Muscle of back (tissue), 11 donors: ENCODE data around the gene CYTH3. TPM values are rescaled to one million over a fixed set of nuclear protein-coding genes. Genes with fewer than 3 reads are reported as not detected.

Source experiments
- DNase-seq, 3 donors: peaks; one replicate each; pipeline versions ENCODE4 v3.0.0 to v3.0.0-alpha.2; 2013
- polyA plus RNA-seq, 10 donors: library from polyadenylated mRNA; unstranded; fragments of 120-200 nt; gene quantifications; one replicate each; pipeline ENCODE4 v1.2.1, GENCODE V29; 2013; ENCODE audit not compliant: insufficient read length in 10 of 10

The CYTH3 gene
- polyA plus RNA-seq, 10 donors = 28.9 to 46.4 (median 32.9) TPM

DNA sequence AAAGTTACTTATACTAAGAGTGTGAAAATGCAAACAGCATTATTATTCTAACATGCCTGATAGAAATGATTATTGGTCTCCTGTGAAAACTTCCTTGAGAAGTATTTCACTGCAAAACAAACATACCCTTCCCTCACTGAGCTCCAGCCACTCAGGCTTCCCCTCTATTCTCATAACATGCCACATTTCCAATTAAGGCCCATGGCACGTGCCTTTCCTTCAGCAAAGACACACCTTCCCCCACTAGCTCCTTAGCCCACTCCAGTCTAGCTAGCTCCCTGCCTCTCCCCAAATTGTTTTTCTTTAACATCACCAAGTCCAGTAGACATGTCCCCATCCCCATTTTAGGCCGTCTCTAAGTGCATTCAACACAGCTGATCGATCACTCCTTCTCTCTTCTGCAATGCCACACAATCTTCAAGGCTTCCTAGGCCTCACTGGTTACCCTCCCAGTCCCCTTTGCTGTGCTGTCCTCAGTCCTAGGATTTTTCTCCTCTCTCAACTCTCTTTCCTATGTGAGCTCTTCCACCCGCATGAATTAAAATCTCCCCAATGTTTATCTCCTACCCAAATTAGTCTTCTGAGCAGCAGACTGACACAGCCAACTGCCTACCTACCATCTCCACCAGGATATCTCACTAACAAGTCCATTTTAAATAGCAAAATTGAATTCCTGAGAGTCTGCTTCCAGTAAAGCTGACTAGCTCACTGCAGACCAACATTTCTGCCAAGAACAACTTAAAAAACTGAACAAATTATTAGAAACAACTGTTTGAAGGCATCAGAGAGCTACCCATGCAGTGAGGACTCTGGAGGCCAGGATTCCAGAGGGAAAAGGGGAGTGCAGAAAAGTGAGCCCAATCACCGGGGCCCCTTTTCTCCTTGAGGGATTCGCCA, 11.9 kb downstream of the CYTH3 start:
- DNase-seq = peak; percentile 43 to 74 (median 62)

GRCh38 chr7:6259257-6259656, 13.2 kb downstream of the CYTH3 start:
- peak in 1 of 3 donors; percentile 49 for DNase-seq

DNA sequence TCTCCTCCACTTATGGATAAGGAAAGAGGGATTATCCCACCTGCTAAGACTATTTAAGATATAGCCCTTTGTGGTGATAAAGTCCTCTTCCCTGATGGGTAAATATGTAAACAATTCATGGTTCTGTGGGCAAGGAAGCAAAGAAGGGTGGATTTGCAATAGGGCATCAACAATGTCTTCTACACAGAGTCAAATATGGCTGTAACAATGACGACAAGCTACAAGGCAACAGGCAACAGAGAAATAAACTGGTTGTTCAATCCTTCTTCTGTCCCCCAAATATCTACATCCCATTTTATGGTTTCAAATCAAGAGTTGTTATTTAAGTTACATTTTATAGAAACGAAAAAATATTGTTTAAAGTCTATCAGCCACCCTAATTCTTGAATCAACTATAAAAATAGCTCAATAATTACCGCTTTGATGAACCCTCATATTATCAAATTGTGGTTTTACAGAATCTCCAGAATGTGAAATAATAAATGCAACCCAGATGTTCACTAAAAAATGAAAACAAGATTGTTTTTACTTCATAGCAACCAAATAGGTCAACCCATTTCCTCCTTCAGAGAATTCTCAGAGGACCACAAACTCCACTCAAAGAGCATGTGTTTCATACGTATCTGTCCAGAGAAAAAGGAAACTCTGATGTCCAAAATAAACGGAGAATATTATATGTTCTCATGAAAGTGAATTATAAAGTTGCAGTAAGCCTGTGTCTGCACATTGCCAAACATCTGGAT, 13.8 kb downstream of the CYTH3 start:
- DNase-seq = peak; percentile 84 to 92 (median 88)

DNA sequence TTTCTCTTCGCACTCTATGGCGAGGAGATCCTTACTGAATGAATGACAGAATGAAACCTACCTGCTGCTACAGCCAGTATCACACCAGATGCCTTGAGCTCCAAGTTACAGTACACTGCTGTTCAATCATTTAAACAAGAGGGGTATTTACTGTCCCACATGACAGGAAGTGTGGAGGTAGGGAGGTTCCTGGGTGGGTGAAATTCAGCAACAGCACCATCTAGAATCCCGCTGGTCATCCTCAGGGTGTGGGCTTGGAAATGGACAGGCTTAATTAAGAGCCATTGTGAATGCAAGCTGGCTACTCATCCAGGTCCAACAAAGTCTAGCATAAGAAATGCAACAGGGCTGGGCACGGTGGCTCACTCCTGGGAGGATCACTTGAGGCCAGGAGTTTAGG, 14.7 kb downstream of the CYTH3 start:
- no peak for DNase-seq

DNA sequence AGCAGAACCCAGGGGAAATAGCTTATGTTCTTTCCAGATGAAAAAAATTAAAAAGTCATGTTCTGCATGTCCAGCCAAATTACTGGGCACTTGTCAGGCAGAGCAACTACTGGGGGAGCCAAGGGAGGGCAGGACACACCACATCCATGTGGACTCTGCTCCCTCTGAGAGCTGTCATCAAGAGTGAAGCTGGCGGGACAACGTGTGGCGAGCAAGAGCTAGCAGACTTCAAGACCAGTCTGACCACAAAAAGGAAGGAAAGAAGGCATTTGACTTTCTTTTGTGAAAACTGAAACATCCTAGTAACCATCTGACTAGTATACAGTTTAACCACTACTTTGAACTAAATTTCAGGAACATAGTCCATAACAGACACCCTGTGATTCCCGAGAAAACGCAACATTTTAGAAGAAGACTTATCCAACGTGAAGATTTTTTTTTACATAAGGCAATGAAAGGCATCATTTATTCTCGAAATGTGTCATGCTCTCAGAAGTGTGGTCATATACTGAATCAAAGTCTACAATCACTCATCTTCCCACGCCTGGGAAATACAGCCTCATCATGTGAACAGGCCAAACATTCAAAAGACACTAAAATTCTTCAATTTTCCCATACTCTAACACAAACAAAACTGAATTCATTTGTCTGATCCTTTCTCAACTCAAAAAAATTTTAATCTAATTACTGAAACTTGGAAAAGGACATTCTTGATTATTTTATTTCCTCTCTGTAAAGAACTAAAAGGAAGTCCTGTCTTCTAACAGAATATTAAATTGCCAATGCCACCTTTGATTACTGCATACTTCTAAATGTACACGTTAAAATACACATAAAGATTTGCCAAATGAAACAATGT, 15.5 kb downstream of the CYTH3 start:
- peak; percentile 54 to 83 (median 68) for DNase-seq

GRCh38 chr7:6256109-6256483, 16.3 kb downstream of the CYTH3 start:
- DNase-seq = peak in 1 of 3 donors; percentile 44

- DNase-seq = no peak
Observed at GRCh38 chr7:6254866-6255265, 17.6 kb downstream of the CYTH3 start.

DNA sequence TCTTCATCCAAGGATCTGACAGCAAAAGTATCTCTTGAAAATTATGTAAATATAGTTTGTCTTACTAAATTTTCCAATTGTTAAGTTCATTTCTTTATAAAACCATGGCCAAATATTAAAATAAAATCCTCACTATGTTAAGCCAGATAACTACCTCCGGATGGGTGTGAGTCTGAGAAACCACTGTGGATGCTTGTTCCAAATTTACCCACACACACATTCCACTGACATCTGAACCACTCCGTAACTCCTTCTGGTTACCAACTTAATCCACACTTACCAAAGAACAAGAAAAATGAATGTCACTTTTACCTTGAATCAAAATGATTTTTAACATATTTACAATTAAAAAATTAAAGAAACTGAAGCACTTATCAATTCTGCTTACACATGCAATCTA, 19.7 kb downstream of the CYTH3 start:
- DNase-seq = no peak

GRCh38 chr7:6252341-6252746, 20.1 kb downstream of the CYTH3 start:
- DNase-seq = peak in 2 of 3 donors; percentile 57 to 75

GRCh38 chr7:6251653-6252052, 20.8 kb downstream of the CYTH3 start:
- DNase-seq = peak in 1 of 3 donors; percentile 51

- DNase-seq = no peak
Observed at GRCh38 chr7:6250364-6250833, 22.0 kb downstream of the CYTH3 start.

DNA sequence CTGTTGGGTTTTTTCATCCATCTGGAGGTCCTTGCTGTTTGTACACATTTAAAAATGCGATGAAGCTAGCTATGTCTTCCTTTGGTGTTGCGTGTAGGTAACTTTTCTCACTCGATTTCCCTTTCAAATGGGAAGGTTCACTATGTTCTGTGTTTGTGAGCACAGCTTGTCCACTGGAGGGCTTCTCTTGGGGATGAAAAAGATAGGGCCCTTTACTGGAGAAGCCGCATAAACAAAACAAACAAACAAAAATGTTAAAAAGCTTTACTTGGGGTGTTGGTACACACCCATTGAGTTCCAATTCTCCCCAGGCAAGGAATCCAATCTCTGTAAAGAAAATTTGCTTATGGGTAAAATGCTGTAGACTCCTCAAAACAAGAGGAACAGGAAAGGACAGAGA, 23.4 kb downstream of the CYTH3 start:
- no peak for DNase-seq

- DNase-seq = peak in 1 of 3 donors; percentile 67
Observed at GRCh38 chr7:6248581-6248980, 23.8 kb downstream of the CYTH3 start.

DNA sequence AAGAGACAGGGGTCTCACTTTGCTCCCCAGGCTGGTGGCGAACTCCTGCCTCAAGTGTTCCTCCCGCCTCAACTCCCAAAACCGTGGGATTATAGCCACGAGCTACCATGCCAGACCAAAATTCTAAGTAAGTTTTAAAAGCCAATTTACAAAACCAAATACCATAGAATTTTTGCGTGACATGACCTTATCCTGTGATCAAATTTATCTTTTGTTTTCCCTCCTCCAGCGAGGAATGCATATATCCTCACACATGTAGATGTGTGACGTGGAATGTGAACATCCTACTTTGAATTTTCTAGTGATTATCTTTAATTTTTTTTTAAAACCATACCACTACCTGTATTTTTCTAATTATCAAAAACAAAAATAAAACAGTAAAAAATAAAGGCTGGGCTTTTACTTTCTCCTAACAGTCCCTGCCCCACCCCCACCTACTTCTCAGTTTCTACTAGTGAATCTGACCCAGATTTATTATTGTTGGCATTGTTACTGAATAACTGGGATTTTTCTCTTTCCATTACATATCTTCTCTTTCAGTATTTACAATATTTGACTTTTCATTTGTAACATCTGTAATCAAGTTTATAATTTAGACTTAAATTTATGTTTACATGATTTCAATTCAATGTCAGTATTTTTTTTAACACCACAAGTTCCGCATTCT, 26.0 kb downstream of the CYTH3 start:
- DNase-seq = peak in 1 of 3 donors; percentile 67

DNA sequence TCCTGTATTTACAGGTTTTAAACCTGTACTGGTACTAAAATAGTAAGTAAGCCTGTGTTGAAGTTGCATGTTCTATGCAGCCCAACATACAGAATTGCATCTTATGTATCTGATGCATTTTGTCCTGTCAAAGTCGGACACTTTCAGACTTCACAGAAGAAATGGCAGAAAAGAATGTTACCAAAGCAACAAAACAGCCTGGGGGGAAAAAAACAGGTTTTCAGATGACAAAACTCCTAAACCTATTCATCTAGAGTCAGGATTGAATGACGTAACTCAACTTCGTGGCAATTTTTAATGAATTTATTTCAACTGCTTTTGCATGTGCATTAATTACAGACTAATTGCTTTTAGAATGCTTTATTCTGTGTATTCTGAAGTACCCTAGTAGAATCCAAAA, 28.4 kb downstream of the CYTH3 start:
- no peak for DNase-seq

DNA sequence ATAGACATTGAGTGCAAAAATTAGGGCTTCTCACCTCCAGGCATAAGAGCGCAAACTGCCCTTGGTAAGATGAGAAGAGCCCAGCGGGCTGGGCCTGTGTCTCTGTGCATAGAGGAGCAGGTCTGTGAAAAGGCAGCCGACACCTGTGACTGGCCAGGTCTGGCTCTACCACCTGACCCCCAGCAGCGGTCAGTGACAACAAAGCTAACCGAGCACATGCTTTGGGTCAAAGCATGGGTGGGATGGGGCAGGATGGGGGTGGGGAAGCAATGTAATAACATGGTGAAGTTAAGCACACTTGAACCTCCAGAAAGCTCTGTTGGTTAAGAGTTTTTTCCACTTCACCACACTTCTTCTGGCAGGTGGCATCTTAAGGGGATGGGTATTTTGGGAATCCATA, 29.3 kb downstream of the CYTH3 start:
- DNase-seq = no peak

GRCh38 chr7:6242561-6242960, 29.9 kb downstream of the CYTH3 start:
- no peak for DNase-seq

- DNase-seq = no peak
Observed at GRCh38 chr7:6241607-6241973, 30.8 kb downstream of the CYTH3 start.

- DNase-seq = no peak
Observed at GRCh38 chr7:6238309-6238925, 34.0 kb downstream of the CYTH3 start.

GRCh38 chr7:6237730-6238129, 34.7 kb downstream of the CYTH3 start:
- DNase-seq = no peak

DNA sequence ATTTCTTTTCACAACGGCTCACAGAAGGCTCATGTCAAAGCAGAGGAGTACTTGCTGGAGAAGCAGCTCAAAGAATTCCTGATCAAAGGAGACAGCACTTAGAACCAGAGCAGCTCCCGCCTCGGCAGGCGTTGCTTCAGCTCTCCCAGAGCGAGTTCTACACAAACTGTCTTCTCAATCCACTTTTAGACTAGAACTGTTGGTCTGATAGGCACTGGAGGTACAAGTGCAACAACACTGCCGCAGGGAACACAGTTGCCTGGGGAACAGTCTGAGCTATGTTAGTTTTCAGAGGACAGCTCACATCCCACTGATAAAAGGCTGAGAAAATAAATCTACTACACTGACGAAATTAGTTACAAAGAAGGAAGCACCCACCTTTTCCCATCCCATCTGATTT, 35.4 kb downstream of the CYTH3 start:
- DNase-seq = no peak
